HG03039 (cell line): ENCODE results near the gene RWDD2A.
"Not testable (repeated sequence)": the region's sequence is repeated elsewhere in the genome, so short reads cannot be mapped to it uniquely, and the experiment has no call there.

Source experiments
- ATAC-seq: cut with Tn5 transposase; IDR thresholded peaks from one replicate; pipeline ENCODE4 v1.9.1; 2021; ENCODE audit warnings: mild to moderate bottlenecking, moderate library complexity; ENCODE audit not compliant: unreplicated experiment

The RWDD2A gene

DNA sequence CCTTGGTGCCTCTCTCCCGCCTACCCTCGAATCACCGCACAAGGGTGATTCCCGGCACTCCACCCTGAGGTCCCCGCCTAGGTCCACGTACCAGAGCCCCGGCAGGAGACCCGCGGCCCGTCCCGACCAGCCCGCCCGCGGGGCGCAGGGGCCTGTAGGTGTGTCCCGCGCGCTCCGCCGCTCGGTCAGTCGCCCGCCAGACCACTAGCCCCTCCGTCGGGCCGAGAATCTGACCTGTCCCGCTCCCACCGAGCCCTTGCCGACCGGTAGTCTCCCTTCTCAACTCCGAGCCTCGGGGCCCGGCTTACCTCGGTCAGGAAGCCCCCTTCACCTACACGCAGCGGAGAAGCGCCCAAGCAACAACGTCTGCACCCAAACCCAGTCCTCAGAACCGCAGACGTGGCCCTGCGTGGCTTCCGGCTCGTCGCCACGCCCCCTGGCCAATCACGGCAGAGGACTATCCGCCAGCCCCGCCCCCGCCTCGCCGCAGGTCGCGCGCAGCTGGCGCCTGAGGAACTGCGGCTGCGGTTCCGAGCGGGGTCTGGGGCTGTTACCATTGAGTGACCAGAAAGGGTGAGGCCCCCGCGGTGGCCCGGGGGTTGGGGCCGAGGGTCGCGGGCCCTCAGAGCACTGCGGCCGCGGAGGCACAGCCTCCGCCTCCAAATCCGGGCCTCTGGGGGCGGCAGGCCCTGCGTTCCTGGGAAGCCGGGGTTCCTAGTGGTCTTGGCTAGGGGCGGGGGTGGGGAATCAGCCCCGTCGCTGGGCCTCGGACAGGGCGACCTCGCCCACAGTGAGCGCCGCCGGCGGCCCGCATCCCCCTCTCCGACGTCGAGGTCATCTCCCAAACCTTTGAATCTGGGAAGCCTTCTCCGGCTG, at the start of gene RWDD2A, which contains the start of gene PGM3:
Gene RWDD2A, plus strand, starts transcription at position 487 of the 876 bp plus-strand sequence. CDS start 1,095 bp downstream, outside the sequence.
Gene PGM3, minus strand, starts transcription at position 395 of the 876 bp plus-strand sequence. CDS start 2,253 bp downstream, outside the sequence.
- ATAC-seq, result peak; percentile 98

GRCh38 chr6:83151114-83151513, 42.0 kb upstream of the RWDD2A start:
- ATAC-seq, result no peak

- ATAC-seq, result no peak
Measured at GRCh38 chr6:83152913-83153312, 40.2 kb upstream of the RWDD2A start.

DNA sequence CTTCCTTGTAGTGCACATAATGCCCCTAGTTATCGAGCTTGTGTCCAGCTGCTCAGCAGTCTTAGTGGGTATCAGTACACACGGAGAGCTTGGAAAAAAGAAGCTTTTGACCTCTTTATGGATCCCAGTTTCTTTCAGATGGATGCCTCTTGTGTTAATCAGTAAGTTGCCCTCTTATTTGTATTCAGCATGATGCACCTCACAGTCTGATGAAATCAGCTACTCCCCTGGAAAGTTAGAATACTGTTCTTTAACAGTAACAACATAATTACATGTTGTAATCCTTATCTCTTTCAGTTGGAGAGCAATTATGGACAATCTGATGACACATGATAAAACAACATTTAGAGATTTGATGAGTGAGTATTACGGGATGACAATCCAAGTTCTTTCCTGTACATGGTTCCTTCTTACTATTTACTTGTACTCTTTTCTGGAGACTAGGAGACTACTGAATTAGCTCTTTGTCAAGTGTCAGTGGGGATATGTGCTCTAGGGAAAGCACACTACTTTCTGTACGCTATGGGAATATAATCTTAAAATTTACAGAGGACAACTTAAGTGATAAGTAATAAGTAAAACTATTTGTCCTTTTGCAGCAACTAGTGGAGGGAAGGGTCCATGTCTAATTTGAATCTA, 39.2 kb upstream of the RWDD2A start:
- no peak for ATAC-seq

DNA sequence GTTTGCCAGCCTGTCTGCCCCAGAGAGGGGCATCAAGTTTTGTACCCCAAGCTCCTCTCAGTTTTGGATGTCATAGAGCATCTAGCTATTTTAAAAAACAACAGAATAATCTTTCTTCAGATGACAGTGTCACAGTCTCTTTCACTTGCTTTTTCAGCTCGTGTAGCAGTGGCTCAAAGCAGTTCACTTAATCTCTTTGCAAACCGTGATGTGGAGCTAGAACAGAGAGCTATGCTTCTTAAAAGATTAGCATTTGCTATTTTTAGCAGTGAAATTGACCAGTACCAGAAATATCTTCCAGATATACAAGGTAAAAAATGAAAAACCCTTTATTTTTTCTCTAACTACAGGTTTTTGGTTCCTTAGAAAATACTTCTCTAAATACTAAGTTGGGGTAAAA, 37.4 kb upstream of the RWDD2A start:
- no peak for ATAC-seq

DNA sequence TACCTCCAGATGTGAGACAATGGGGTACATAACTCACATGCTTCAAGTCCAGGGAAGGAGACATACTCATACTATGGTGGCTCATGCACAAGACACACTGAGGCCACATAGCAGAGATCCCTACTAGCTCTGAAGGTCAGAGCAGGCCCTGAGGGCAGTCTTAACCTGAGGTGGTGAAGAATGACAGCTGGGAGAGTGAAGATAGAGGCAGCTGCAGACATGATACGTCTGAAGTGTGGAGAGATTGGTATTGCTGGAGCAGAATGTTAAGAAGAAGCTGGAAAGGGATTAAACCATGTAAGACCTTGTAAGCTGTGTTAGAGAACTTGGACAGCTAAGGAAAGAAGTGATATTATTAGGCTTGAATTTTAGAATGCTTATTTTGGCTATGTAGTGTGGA, 33.0 kb upstream of the RWDD2A start:
- no peak for ATAC-seq

- no peak for ATAC-seq
Measured at GRCh38 chr6:83167726-83168278, 25.4 kb upstream of the RWDD2A start.

DNA sequence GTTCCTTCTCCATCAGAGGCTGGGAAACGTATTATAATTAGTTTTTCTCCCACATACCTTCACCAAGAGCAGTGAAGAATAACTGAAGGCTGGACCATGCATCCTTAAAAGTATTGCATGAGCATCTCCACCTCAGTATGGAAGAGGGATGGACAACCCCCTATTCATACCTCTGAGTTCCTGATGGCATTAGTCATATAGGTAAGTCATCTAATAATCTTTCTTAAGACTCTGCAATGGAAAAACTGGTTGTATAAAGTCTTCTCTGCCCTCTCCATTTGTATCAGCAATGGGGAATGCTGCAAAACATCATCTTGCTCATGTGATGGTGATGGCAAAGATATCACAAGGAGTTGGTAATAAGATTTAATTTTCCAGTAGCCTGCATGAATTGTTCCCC, 24.6 kb upstream of the RWDD2A start:
- no peak for ATAC-seq

DNA sequence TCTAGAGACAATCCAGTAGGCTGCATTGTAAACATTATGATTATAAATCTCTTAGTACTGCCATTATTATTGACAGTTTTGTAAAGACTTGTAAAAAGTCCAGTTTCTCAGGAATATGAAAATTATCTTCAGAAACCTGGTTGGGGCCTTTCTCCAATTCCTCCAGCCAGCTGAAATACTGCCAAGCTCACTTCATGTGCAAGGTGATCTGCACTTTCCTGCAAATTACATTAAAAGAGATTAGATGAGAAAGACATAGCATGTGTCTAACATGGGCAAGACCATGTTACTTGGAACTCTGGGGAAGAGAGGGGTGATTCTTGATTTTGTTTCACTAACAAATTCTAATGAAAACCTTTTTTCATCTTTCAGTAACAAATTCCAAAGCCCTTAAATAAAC, 24.1 kb upstream of the RWDD2A start:
- ATAC-seq, result no peak

DNA sequence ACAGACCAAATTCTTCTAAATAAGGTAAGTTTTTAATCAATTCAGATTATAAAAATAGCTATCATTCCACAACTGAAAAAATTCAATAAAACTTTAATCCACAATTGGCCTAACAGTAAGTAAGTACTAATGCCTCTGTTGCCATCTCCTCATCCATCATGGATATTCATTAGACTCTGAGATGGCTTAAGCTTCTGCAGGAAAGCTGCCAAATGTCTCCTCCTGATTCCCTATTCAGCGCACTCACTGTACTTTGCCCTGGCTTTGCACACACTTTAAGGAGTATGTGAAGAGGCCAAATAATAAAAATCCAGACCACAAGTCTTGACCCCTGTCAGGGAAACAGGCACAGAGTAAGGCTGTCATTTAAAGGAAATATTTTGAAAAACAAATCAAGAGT, 23.6 kb upstream of the RWDD2A start:
- ATAC-seq, result no peak

GRCh38 chr6:83176246-83176645, 16.9 kb upstream of the RWDD2A start:
- ATAC-seq, result no peak

GRCh38 chr6:83180426-83180950, 12.7 kb upstream of the RWDD2A start:
- ATAC-seq, result no peak

DNA sequence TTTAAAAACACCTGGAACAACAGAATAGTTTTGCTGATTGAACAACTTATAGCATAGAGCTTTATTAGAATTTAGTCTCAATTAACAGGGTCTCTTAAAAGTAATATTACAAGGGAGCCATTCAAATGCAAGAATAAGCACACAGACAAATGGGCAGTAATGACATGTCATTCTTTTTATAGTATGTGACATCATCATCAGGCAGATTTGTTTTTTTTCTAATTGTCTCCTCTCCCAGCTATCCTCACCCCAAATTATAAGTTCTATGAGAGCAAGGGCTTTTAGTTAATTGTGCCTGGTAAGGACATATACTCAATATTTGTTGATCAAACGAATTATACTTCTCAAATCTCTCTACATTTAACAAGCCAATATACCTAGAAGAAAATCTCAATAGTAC, 11.0 kb upstream of the RWDD2A start:
- no peak for ATAC-seq

- no peak for ATAC-seq
Measured at GRCh38 chr6:83183082-83183828, 9.9 kb upstream of the RWDD2A start.

DNA sequence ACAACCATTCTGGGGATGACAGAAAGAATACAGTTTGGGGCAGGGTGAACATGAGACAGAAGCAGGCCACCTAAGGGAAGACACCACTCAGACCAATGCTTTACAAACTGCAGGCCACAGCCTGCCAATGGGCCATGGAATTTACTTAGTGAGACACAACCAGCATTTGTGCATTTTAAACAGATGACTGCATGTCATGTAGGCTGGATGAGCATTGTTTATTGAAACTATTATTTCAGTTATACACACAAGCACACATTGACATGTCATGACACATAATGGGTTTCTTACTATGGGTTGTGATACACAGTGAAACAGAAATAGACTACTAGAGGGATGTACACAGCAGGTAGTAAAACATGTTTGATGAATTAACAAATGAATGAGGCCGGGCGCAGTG, 8.1 kb upstream of the RWDD2A start:
- ATAC-seq, result no peak

- ATAC-seq, result no peak
Measured at GRCh38 chr6:83188501-83188900, 4.7 kb upstream of the RWDD2A start.

GRCh38 chr6:83190626-83191025, 2.5 kb upstream of the RWDD2A start:
- ATAC-seq, result no peak

DNA sequence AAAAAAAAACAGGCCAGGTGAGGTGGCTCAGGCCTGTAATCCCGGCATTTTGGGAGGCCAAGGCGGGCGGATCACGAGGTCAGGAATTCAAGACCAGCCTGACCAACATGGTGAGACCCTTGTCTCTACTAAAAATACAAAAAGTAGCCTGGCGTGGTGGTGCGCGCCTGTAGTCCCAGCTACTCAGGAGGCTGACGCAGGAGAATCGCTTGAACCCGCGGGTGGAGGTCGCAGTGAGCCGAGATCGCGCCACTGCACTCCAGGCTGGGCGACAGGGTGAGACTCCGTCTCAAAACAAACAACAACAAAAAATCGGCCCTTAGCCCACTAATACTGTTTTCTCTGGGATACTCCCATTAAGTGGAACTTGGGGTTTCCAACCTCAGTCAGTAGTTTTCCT, 1.2 kb upstream of the RWDD2A start:
- ATAC-seq, result not testable (repeated sequence)

DNA sequence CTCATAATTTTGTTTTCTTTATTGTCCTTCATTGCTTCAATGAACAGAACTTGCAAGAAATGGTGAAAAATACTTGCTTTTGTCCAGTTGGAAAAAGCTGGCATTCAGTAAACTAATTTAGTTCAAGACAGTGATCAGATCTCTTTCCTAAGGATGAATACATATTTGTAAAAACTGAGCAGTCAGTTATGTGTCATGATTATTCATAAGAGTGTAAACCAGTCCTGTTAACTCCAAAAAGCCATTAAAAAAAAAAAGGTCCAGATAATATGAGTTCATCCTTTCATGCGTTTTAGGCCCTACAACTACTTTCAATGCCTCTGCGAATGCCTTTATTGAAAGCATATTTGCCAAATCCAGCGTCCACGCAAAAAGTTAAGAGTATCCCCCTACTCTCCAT, 701 bp upstream of the RWDD2A start:
- no peak for ATAC-seq

GRCh38 chr6:83193747-83194566, 800 bp downstream of the RWDD2A start:
- ATAC-seq, result no peak
